GM21447 (cell line): ENCODE data around the gene VAV3.
"Not testable (repeated sequence)": the region's sequence is repeated elsewhere in the genome, so short reads cannot be mapped to it uniquely, and the experiment has no call there.

Experiments
- ATAC-seq: cut with Tn5 transposase; IDR thresholded peaks from one replicate; pipeline ENCODE4 v1.9.1; 2021; ENCODE audit not compliant: unreplicated experiment

The VAV3 gene

DNA sequence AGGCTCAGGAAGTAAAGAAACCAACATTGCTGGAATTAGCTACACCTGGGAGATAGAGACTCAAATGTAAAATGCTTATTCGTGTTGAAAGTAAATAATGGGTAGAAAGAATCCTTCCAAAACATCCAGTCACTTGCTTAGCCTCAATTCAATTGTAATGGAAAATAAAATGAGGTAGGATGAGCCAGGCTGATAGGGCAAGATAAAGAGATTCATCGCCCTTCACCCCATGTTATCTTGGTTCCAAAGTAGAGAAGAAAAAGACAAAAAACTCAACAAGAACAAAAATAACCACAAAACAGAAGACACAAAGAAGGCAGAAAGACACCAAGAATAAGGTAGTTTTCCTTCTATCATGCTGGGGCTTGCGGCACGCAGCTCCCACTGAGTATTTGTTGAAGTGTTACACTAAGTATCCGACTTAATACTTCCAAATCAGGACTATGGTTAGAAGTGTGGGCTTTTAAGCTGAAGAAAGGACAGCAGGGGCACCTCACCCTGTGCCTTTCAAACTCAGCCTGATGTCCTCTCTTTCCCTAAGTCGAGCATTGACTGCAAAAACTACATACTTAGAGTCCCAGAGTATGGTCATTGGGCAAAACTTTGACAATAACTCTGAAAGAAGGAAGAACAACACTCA is 202.1 kb downstream of the VAV3 start:
- ATAC-seq, result no peak

DNA sequence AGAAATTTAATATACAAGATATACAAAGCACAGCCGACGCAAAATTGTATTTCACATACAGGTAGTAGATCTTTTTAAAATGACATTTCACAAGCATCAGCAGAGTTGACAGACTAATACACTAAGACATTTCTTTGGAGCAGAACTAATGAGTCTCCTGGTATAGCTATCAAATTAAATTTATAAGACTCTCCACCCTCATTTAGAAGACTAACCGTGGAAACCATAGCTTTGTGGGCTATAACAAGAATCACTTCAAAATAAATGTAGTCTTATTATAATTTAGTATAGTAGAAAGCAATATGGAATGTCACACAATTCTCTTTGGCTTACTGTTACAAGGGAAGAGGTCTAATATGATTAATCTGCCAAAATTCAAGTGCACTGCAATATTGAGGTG is 204.9 kb downstream of the VAV3 start:
- no peak for ATAC-seq

DNA sequence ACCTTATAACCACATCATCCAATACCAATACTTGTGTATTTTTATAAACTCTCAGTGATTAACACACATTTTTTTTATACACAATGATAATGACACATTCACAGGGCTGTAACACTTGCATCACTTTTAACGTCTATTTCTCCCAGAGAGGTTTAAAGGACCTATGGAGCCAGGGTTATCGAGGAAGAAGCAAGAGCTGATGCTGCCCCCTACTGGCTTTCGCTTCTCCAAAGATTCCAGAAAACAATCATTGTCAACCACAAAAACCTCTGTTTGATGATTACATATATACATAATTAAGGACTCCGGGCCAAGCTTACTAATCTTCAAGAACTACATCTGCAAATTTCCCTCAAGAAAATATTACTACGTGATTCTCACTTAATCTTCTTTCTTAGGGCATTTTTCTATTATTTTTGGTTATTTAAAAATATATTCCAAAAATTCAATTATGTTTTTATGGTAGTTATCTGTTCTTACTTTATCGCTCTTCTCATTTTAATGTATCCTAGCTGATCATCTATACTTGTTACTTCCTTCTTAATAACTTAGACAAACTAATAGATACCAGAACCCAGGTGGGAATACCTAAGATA is 214.5 kb downstream of the VAV3 start:
- ATAC-seq, result no peak

DNA sequence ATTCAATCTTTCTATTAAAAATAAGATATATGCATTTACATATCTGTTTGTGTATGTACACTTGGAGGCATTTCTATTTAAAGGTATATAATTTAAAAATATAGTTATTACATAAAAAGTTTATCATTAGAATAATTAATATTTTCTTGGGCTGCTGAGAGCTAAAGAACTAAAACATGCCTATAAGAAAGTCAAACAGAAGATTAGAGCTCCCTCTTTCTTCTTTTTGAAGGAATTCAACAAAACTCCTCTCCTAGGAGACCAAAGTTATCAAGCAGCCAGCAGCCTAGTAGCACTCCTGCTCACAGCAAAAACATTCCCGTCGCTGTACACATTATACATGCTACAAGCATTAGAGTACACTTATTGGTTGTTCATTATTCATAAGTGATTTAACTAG is 216.4 kb downstream of the VAV3 start:
- no peak for ATAC-seq

DNA sequence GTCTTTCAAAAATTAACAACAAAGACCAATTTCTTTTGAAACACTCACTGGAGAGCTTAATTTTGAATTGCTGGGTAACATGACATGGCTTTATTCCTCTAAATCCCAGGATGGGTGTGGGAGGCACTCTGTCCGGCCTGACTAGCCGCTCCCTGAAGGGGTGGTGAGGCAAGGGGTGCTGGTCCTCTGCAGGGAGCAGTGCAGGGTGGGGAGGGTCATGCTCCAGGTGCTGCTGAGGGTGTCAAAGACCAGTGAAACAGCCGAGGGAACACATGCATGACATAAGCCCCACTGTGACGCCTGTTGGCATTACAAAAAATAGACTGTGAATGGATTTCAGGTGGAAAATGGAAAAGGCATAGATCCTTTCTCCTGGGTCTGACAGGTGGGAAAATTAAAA is 223.7 kb downstream of the VAV3 start:
- no peak for ATAC-seq

DNA sequence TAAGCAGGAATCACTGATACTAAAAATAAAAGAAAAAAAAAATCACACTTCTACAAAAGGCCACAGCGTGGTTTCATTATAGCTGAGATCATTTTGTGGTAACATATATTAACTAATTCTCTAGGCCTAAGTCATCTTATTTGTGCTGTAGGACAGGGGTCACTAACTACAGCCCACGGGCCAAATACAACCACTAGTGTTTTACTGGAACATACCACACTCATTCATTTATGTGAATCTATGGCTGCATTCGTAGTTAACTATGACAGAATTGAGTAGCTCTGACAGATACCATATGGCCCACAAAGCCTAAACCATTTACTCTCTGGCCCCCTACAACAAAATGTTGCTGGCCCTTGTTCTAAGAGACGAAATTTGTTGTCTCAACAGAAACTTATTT is 224.4 kb downstream of the VAV3 start:
- no peak for ATAC-seq

DNA sequence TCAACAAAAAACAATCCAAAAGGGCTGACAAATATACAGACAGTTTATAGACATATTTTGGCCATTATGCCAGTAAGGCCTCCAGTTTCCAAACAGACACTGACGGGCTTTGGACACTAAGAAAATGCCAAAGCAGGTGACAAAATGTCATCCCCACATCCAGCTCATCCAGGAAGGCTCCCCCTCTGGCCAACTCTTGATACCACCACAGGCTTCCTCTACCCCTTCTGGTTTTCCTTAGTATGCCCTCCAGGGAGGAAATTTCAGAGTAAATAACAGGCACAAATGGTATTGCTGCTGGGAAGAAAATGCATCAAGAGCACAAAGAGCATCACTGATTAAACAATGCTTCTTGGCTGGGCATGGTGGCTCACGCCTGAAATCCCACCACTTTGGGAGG is 225.3 kb downstream of the VAV3 start:
- ATAC-seq, result no peak

DNA sequence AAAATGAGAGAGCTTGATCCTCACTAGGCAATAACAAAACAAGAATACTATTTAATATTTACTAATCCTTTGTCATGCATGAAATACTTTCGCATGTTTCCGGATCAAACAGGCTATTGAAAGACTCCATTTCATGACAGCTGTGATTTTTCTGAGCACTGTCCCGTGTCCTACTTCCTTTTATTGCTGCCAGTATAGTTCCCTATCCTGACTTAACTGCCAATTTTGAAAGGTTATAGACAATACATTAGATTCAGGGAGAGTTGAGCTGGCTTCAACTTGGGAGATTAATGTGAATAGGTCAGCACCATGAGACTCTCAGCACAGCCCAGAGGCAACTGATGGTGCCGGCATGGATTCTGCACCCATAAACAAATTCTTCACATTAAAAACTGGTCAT is 225.8 kb downstream of the VAV3 start:
- ATAC-seq, result no peak

DNA sequence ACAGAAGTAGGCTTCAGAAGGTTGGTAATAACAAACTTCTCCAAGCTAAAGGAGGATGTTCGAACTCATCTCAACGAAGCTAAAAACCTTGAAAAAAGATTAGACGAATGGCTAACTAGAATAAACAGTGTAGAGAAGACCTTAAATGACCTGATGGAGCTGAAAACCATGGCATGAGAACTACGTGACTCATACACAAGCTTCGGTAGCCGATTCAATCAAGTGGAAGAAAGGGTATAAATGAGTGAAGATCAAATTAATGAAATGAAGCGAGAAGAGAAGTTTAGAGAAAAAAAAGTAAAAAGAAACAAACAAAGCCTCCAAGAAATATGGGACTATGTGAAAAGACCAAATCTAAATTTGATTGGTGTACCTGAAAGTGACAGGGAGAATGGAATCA is 231.6 kb downstream of the VAV3 start:
- not testable (repeated sequence) for ATAC-seq

DNA sequence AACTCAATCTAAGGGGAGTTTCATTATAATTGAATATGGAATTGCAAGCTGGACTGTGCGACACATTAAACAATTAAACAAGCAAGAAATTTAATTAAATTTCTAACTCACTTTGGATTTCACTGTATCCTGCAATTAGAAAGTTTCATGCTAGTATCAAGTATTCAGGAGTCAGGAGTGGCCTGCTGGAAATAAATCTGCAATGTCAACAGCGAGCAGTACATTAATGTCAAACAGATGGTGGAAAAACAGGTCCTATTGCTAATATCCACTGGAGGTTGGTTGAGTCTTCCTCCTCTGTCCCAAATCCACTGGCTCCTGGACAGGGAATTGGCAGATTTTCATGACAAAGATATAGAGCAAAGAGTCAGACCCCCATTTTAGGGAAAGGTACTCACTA is 237.1 kb downstream of the VAV3 start:
- no peak for ATAC-seq

DNA sequence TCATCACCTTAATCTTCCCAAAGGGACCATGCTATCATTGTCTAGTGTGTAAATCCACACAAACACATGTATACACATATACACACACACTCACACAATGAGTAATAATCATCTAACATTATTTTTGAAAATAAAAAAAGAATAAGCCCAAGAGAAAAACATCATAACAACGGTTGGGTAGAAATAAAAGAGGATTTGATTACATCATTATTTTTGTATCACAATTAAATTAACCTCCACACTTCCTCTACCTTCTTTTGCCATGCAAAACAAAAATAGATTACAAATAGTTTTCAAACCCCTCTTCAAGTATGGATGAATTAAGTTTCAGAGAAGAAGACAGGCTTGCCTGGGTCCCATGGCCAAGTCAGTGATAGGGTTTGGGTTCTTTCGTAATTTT is 238.1 kb downstream of the VAV3 start:
- no peak for ATAC-seq

DNA sequence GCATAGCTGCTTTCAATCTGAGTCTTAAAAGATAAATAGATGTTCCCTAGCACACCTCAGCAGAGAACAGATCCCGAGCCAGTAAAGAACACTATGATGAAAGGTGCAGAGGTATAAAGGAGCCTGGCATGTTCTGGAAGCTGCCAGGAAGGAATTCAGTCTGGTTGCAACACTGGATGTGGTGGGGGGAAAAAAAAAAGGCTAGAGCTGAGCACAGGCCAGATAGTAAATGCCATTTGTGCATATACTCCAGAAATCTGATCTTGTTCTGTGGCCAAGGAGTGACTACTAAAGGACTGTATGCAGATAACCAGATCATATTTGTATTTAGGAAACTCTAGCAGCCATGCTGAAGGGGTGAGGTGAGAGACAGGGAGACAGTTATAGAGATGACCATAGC is 240.3 kb downstream of the VAV3 start:
- ATAC-seq, result no peak

DNA sequence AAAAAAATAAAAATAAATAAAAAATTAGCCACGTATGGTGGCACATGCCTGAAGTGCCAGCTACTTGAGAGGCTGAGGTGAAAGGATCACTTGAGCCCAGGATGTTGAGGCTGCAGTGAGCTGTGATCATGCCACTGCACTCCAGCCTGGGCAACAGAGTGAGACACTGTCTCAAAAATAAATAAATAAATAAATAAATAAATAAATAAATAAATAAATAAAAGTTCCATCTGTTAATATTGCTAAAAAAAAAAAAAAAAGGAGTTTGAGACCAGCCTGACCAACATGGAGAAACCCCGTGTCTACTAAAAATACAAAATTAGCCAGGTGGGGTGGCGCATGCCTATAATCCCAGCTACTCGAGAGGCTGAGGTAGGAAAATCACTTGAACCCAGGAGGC is 244.8 kb downstream of the VAV3 start:
- not testable (repeated sequence) for ATAC-seq

DNA sequence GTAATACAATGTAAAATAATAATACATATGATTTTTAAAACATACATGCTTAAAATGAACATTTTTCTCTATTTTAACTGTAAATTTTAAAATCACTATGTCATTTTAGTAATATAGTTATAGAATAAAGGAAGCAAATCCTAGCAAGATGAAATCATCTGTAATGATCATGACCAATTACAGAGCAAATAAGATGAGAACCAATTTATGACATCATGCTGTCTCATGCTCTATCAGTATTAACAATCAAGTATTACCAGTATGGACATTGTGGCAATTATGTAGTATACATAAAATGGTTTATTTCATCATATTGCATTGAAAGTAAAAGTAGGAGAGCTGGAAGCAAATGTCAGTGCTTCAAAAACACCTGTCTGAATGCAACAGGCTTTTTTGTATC is 255.0 kb downstream of the VAV3 start:
- no peak for ATAC-seq

DNA sequence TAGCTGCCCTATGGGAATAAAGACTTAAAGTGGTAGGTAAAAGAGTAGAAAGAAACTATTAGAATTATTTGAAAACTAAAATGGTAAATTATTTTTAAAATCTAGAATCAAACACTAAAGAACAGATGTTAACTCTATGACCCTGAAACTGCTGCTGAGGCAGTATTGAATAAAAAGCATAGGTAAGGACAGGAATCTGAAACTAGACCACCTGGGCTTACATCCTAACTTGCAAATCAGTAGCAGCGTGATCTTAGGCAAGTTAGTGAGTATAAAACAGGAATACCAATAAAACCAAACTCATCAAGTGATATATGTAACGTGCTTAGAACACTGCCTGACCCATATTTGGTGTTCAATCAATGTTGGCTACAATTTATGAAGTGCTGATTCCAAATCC is 257.9 kb downstream of the VAV3 start:
- no peak for ATAC-seq

DNA sequence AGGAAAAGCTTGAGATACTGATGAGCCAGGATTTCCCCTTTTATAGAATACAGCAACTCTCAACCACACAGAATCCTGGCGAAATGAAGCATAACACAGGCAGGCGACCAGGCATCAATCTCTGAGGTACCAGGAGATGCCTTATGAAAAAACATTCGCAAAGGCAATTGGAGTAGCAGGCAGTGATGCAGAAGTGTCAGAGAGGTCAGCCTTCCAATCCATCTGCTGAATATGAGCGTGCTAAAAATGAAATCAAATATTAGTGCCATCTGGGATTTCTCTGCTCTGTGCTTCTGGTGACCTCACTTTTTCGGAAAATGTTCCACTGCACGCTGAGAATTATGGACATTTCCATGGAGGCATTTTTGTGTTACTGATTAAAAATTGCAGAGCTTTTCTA is 258.8 kb downstream of the VAV3 start:
- no peak for ATAC-seq

DNA sequence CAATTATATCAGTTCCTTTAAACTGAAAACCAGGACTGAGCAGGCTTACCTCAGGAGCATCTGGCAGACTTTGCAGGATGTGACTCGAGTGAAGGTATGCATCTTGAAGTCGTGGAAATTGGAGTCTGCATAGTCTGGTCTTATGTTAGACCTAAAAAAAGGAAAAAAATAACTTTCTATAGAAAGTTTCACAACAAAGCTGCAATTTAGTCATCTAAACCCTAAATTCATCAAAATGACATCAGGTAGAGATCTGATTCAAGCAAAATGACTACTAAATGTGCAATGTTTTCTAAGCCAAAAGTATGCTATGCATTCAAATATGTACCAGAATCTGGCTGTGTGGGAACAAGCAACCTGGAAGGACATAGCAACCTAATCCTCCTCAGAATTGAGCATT is 260.1 kb downstream of the VAV3 start:
- no peak for ATAC-seq

DNA sequence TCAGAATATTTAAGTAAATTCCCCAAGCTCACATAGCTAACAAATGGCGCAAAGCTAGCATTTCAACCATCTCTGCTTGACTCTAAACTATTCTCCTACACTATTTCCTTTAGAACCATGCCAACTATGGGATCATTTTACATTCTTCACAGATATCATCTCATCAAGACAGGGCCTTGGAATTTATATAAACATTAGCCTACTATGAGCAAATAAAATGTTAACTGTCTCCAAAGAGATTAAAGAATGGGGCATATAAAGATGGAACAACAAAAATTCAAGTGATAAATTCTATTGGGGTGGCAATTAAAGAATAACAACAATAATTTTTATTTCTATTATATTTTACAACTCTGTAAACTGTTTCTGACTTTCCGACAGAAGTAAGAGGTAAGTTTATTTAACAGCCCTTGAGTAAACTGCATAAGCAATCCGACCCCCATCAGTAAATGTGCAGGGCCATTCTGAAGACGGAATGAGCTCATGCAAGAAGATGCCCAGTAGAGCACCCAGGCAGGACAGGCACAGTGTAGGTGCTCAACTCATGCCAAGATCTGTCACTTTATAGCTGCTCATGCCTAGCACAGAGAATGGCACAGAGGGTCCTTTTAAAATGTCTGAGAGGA is 261.9 kb downstream of the VAV3 start:
- ATAC-seq, result no peak

DNA sequence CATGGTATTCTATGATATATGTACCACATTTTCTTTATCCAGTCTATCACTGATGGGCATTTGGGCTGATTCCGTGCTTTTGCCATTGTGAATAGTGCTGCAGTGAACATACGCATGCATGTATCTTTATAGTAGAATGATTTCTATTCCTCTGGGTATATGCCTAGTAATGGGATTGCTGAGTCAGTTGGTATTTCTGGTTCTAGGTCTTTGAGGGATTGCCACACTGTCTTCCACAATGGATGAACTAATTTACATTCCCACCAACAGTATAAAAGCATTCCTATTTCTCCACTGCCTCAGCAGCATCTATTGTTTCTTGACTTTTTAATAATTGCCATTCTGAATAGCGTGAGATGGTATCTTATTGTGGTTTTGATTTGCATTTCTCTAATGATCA is 264.3 kb downstream of the VAV3 start:
- ATAC-seq, result not testable (repeated sequence)

DNA sequence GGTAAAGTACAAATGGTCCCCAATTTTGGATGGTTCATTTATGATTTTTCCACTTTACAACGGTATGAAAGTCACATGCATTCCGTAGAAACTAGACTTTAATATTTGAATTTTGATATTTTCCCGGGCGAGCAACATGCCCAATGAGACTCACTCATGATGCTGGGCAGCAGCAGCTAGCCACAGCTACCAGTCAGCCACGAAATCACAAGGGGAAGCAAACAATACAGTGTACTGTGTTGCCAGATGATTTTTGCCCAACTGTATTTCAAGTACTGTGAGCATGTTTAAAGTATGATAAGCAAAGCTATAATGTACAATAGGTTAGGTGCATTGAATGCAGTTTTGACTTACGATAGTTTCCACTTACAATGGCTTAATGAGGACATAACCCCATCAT is 266.8 kb downstream of the VAV3 start:
- ATAC-seq, result no peak

DNA sequence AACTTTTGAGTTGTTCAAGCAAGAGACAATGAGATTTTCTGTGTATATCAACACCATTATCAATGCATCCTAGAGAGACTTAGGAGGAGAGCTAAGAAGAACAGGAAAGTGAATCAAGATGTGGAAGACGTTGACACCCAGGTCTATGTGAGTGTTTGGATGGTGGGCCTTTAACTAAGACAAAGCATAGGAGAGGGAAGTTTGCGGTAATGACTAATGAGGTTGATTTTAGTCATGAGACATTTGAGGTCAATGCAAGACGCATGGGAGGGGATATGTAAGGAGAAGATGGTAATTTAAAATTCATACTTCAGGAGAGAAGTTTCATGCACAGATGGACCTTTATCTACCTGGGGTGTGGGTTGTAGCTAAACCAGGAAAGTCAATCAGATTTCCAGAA is 269.6 kb downstream of the VAV3 start:
- ATAC-seq, result no peak

DNA sequence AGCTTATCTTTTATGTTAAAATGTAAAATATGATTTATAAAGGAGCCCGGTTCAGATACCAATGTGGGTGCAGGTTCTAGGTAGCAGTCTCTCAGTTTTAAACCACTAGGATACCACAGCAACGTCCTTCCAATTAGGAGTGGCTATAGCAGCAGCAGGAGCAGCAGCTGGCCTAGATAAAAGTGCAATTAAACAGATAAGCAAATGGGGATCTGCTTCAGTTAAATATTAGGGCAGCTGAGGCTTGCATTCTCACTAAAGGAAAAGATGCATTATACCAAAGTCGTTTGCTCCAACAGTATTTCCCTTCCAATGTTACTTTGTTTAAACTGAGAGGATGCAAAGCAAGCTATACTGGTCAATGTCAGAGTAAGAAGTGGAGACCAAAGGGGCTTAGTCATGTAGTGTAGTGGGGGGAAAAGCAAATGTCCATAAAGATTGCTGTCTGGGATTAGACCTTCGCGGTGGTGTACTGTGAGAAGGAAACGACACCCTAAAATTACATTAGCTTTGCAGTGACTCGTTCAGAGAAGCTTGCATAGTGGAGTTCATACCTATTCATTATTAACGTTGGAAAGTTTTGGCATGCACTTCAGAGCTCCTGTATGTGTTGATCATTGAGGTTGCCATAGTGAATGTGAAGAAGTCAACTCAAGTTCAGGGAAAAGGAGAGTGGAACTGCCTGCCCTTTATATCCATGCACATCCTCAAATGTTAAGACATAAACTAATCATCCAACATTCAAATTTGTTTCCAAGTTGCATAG is 272.2 kb downstream of the VAV3 start:
- ATAC-seq, result no peak
